Ovary (tissue), 3 donors: ENCODE measurements around the gene PPP1R1C.

ENCODE experiments used
- POLR2A ChIP-seq: fragments of 450-650 bp; IDR thresholded peaks from one replicate; pipeline ENCODE4 v1.6.1; 2017; ENCODE audit warnings: antibody characterized with exemption, mild to moderate bottlenecking, moderate library complexity
- TF ChIP-seq, protein P1 (sequence below), 3 donors: fragments of 450-650 bp in 2 of 3; fragments of 200-600 bp in 1 of 3; IDR thresholded peaks; one replicate each; pipeline versions ENCODE4 v1.5.1 to v1.8.0; 2016 to 2022; ENCODE audit warnings: antibody characterized with exemption in 3 of 3, mild to moderate bottlenecking in 1 of 3
- donor health status: DM: no; HTN: no; CAD: no.

DNA sequence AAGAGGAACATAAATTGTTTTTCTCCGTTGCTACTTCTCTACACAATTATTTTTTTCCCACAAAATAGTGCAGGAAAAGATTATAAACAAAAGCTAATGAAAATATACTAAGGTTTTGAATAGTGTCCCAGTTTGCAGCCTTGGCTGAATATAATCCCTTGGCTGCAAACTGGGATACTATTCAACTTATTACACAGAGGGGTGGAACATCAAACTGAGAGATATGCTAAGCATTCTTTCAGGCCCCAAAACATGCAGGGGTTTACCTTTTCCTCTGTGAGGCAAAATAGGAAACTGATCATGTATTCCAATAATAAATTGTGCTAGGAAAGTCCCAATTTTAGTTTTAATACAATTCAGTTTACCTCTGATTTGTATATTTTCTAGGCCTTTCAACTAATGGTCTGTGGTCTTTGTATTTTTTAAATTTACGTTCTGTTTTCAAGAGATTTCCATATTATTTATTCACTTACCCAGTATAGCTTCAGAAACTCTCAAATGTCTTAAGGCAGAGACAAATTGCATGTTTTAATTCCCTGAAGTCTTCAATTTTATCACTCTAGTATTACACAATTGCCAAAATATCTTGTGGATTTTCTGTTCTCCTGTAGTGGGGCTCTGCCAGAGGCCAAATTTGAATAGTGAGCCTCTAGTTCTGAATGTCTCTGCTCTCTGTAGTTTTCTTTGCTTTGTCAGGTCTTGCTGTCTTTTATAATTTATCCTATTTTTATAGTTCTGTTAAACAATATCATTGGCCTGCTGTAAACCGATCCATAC is 63.9 kb downstream of the PPP1R1C start:
- TF ChIP-seq, protein P1, sequence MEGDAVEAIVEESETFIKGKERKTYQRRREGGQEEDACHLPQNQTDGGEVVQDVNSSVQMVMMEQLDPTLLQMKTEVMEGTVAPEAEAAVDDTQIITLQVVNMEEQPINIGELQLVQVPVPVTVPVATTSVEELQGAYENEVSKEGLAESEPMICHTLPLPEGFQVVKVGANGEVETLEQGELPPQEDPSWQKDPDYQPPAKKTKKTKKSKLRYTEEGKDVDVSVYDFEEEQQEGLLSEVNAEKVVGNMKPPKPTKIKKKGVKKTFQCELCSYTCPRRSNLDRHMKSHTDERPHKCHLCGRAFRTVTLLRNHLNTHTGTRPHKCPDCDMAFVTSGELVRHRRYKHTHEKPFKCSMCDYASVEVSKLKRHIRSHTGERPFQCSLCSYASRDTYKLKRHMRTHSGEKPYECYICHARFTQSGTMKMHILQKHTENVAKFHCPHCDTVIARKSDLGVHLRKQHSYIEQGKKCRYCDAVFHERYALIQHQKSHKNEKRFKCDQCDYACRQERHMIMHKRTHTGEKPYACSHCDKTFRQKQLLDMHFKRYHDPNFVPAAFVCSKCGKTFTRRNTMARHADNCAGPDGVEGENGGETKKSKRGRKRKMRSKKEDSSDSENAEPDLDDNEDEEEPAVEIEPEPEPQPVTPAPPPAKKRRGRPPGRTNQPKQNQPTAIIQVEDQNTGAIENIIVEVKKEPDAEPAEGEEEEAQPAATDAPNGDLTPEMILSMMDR (IDR thresholded peaks at IDR 0.05): no peak
- no peak for TF ChIP-seq POLR2A
